ENCODE results near the gene AQP4.

AQP4 gene

GRCh38 chr18:26868968-26869586, 3.6 kb upstream of the AQP4 start (continued):
- TF ChIP-seq ZNF76 (tag by site-specific recombination; IDR thresholded peaks at IDR 0.05; ENCODE audit: borderline replicate concordance, low read depth) (no peak), CTCF (tag by site-specific recombination; IDR thresholded peaks at IDR 0.05) (no peak), OVOL3 (tag by site-specific recombination; IDR thresholded peaks at IDR 0.05) (peak; percentile 37; the same call in 1 of the 2 replicates), SP2 (tag by site-specific recombination; IDR thresholded peaks at IDR 0.05) (no peak), ZNF292 (tag by site-specific recombination; IDR thresholded peaks at IDR 0.05; ENCODE audit: borderline replicate concordance, low read depth) (no peak), ZNF514 (tag by site-specific recombination; IDR thresholded peaks at IDR 0.05) (no peak), ZBTB20 (tag by site-specific recombination; IDR thresholded peaks at IDR 0.05) (no peak), ZNF555 (tag by site-specific recombination; conservative IDR thresholded peaks at IDR 0.05) (no peak), ZNF114 (tag by site-specific recombination; IDR thresholded peaks at IDR 0.05) (no peak), ZNF214 (tag by site-specific recombination; IDR thresholded peaks at IDR 0.05; ENCODE audit: borderline replicate concordance) (no peak), ZBTB1 (tag by site-specific recombination; IDR thresholded peaks at IDR 0.05) (no peak), ZNF639 (tag by site-specific recombination; IDR thresholded peaks at IDR 0.05) (no peak), INSM2 (tag by site-specific recombination; IDR thresholded peaks at IDR 0.05) (no peak)

GRCh38 chr18:26867471-26867870, 2.0 kb upstream of the AQP4 start:
- no peak overlapping the region for H3K27ac ChIP-seq (ENCODE audit: extremely low read depth, low read depth, low read length)
- no peaks in the 10 kb centered on the region; the same call in 1 of the 2 replicates for H3K4me1 ChIP-seq (ENCODE audit: control insufficient read depth, insufficient read depth, low read length)
- POLR2A ChIA-PET = no interaction called here
- H3K36me3 ChIP-seq (ENCODE audit: control insufficient read depth in 2 of 2, insufficient read depth in 1 of 2, low read length in 2 of 2) = no peaks in the 10 kb centered on the region
- TF ChIP-seq ZNF354C (tag by site-specific recombination; IDR thresholded peaks at IDR 0.05; ENCODE audit: borderline replicate concordance, low read depth) = no peak
- TF ChIP-seq SCRT2 (tag by site-specific recombination; IDR thresholded peaks at IDR 0.05) = no peak
- CTCF ChIA-PET = no interaction called here
- no peak overlapping the region for H3K4me3 ChIP-seq (ENCODE audit: low read depth, low read length)
- no peaks in the 10 kb centered on the region for H3K9me3 ChIP-seq (ENCODE audit: control insufficient read depth, insufficient read depth, low read depth, low read length)

GRCh38 chr18:26864658-26865057, 849 bp downstream of the AQP4 start:
- Histone ChIP-seq H3K9me3 (ENCODE audit: control insufficient read depth, insufficient read depth, low read depth, low read length) (no peaks in the 10 kb centered on the region), H3K4me3 (ENCODE audit: low read depth, low read length) (no peak overlapping the region), H3K27ac (ENCODE audit: extremely low read depth, low read depth, low read length) (no peak overlapping the region), H3K4me1 (ENCODE audit: control insufficient read depth, insufficient read depth, low read length) (no peaks in the 10 kb centered on the region; the same call in 1 of the 2 replicates), H3K36me3 (ENCODE audit: control insufficient read depth in 2 of 2, insufficient read depth in 1 of 2, low read length in 2 of 2) (no peaks in the 10 kb centered on the region)
- CTCF ChIA-PET = interaction anchor here (0.6 to 0.9 kb wide), 3 partner anchors 62 to 558 kb away, joined by 3 to 4 read pairs (median 3); no protein-coding TSS in a partner anchor
- POLR2A ChIA-PET = no interaction called here
- TF ChIP-seq ZNF707 (tag by site-specific recombination; IDR thresholded peaks at IDR 0.05) (no peak), IKZF3 (tag by site-specific recombination; IDR thresholded peaks at IDR 0.05) (no peak), ZNF555 (tag by site-specific recombination; conservative IDR thresholded peaks at IDR 0.05) (no peak), ZBTB7A (tag by site-specific recombination; IDR thresholded peaks at IDR 0.05; ENCODE audit: low read depth) (no peak), ZNF645 (tag by site-specific recombination; IDR thresholded peaks at IDR 0.05) (no peak), ZNF112 (tag by site-specific recombination; IDR thresholded peaks at IDR 0.05) (no peak), MYNN (tag by site-specific recombination; IDR thresholded peaks at IDR 0.05; ENCODE audit: borderline replicate concordance) (no peak), ZFP41 (tag by site-specific recombination; IDR thresholded peaks at IDR 0.05; ENCODE audit: borderline replicate concordance) (no peak), HIC1 (tag by site-specific recombination; IDR thresholded peaks at IDR 0.05) (no peak), ZNF133 (tag by site-specific recombination; IDR thresholded peaks at IDR 0.05) (no peak), KLF16 (tag by site-specific recombination; IDR thresholded peaks at IDR 0.05) (no peak), GFI1B (tag by site-specific recombination; IDR thresholded peaks at IDR 0.05) (no peak)
